ENCODE measurements around the gene MAK.

- no peak for TF ChIP-seq EZH2phosphoT487 (IDR thresholded peaks at IDR 0.05; ENCODE audit: low read length)
- no peak for TF ChIP-seq EZH2 (optimal IDR thresholded peaks at IDR 0.05; ENCODE audit: low read depth, low read length)
These were observed 101.6 kb downstream of the MAK start for GRCh38 chr6:10736731-10737130.

Measured in MM.1S (cell line).